Activated naive CD8-positive, alpha-beta T cell (primary cell): ENCODE data around the gene MRPL38.

Source experiments
- H3K27ac Mint-ChIP-seq: one replicate; pipeline ENCODE4 v1.8.0; 2021; ENCODE audit warnings: mixed read lengths
- H3K27me3 Mint-ChIP-seq: one replicate; pipeline ENCODE4 v1.8.0; 2021; ENCODE audit warnings: mixed read lengths
- H3K36me3 Mint-ChIP-seq: one replicate; pipeline ENCODE4 v1.8.0; 2021; ENCODE audit warnings: mixed read lengths
- H3K4me1 Mint-ChIP-seq: one replicate; pipeline ENCODE4 v1.8.0; 2021; ENCODE audit warnings: low read depth, mixed read lengths
- H3K4me3 Mint-ChIP-seq: one replicate; pipeline ENCODE4 v1.8.0; 2021; ENCODE audit warnings: mild to moderate bottlenecking, mixed read lengths
- H3K9me3 Mint-ChIP-seq: one replicate; pipeline ENCODE4 v1.8.0; 2021; ENCODE audit warnings: low read depth, mixed read lengths

Gene MRPL38

GRCh38 chr17:75925103-75925502, 20.4 kb upstream of the MRPL38 start:
- Mint-ChIP-seq H3K36me3 (no peaks in the 10 kb centered on the region), H3K27me3 (no peaks in the 10 kb centered on the region), H3K27ac (no peak overlapping the region), H3K4me1 (no peaks in the 10 kb centered on the region), H3K4me3 (no peak overlapping the region), H3K9me3 (no peaks in the 10 kb centered on the region)

- H3K27ac Mint-ChIP-seq = no peak overlapping the region
Measured at GRCh38 chr17:75922963-75923874, 18.5 kb upstream of the MRPL38 start.

GRCh38 chr17:75922173-75922961, 17.7 kb upstream of the MRPL38 start:
- H3K36me3 Mint-ChIP-seq = no peaks in the 10 kb centered on the region
- H3K27me3 Mint-ChIP-seq = no peaks in the 10 kb centered on the region
- H3K27ac Mint-ChIP-seq = no peak overlapping the region
- no peak overlapping the region for H3K4me3 Mint-ChIP-seq
- H3K9me3 Mint-ChIP-seq = no peaks in the 10 kb centered on the region
- no peaks in the 10 kb centered on the region for H3K4me1 Mint-ChIP-seq

More at GRCh38 chr17:75922963-75923874, 18.5 kb upstream of the MRPL38 start:
- H3K9me3 Mint-ChIP-seq = no peaks in the 10 kb centered on the region
- no peaks in the 10 kb centered on the region for H3K27me3 Mint-ChIP-seq
- H3K4me3 Mint-ChIP-seq = no peak overlapping the region
- H3K4me1 Mint-ChIP-seq = no peaks in the 10 kb centered on the region
- no peaks in the 10 kb centered on the region for H3K36me3 Mint-ChIP-seq

GRCh38 chr17:75921596-75921995, 16.9 kb upstream of the MRPL38 start:
- Mint-ChIP-seq H3K27ac (no peak overlapping the region), H3K4me1 (no peaks in the 10 kb centered on the region), H3K9me3 (no peaks in the 10 kb centered on the region), H3K4me3 (no peak overlapping the region), H3K36me3 (no peaks in the 10 kb centered on the region), H3K27me3 (no peaks in the 10 kb centered on the region)

GRCh38 chr17:75920045-75920560, 15.4 kb upstream of the MRPL38 start:
- Mint-ChIP-seq H3K27ac (no peak overlapping the region), H3K9me3 (no peaks in the 10 kb centered on the region), H3K4me3 (no peak overlapping the region), H3K4me1 (no peaks in the 10 kb centered on the region), H3K36me3 (no peaks in the 10 kb centered on the region), H3K27me3 (no peaks in the 10 kb centered on the region)

GRCh38 chr17:75919611-75920010, 14.9 kb upstream of the MRPL38 start:
- H3K27me3 Mint-ChIP-seq = no peaks in the 10 kb centered on the region
- H3K27ac Mint-ChIP-seq = no peak overlapping the region
- no peaks in the 10 kb centered on the region for H3K9me3 Mint-ChIP-seq
- H3K4me3 Mint-ChIP-seq = no peak overlapping the region
- no peaks in the 10 kb centered on the region for H3K4me1 Mint-ChIP-seq
- no peaks in the 10 kb centered on the region for H3K36me3 Mint-ChIP-seq

GRCh38 chr17:75917917-75918445, 13.3 kb upstream of the MRPL38 start:
- no peak overlapping the region for H3K4me3 Mint-ChIP-seq
- no peak overlapping the region for H3K27ac Mint-ChIP-seq
- H3K27me3 Mint-ChIP-seq = no peaks in the 10 kb centered on the region
- H3K4me1 Mint-ChIP-seq = no peaks in the 10 kb centered on the region
- H3K36me3 Mint-ChIP-seq = no peaks in the 10 kb centered on the region
- H3K9me3 Mint-ChIP-seq = no peaks in the 10 kb centered on the region

GRCh38 chr17:75917141-75917916, 12.6 kb upstream of the MRPL38 start:
- Mint-ChIP-seq H3K27ac (no peak overlapping the region), H3K4me3 (no peak overlapping the region), H3K9me3 (no peaks in the 10 kb centered on the region), H3K36me3 (no peaks in the 10 kb centered on the region), H3K4me1 (no peaks in the 10 kb centered on the region), H3K27me3 (no peaks in the 10 kb centered on the region)

- Mint-ChIP-seq H3K27me3 (no peaks in the 10 kb centered on the region), H3K4me1 (no peaks in the 10 kb centered on the region), H3K27ac (no peak overlapping the region), H3K4me3 (no peak overlapping the region), H3K36me3 (no peaks in the 10 kb centered on the region), H3K9me3 (no peaks in the 10 kb centered on the region)
Measured at GRCh38 chr17:75915268-75915667, 10.6 kb upstream of the MRPL38 start.

- Mint-ChIP-seq H3K4me3 (no peak overlapping the region), H3K36me3 (no peaks in the 10 kb centered on the region), H3K27me3 (no peaks in the 10 kb centered on the region), H3K4me1 (peaks cover 3% of the 10 kb centered on the region), H3K27ac (no peak overlapping the region), H3K9me3 (no peaks in the 10 kb centered on the region)
Measured at GRCh38 chr17:75914643-75915267, 10.1 kb upstream of the MRPL38 start.

GRCh38 chr17:75913537-75914210, 9.0 kb upstream of the MRPL38 start:
- peaks cover 8% of the 10 kb centered on the region for H3K4me1 Mint-ChIP-seq
- no peaks in the 10 kb centered on the region for H3K9me3 Mint-ChIP-seq
- no peaks in the 10 kb centered on the region for H3K27me3 Mint-ChIP-seq
- H3K36me3 Mint-ChIP-seq = no peaks in the 10 kb centered on the region
- no peak overlapping the region for H3K4me3 Mint-ChIP-seq
- no peak overlapping the region for H3K27ac Mint-ChIP-seq

GRCh38 chr17:75910699-75911098, 6.0 kb upstream of the MRPL38 start:
- Mint-ChIP-seq H3K9me3 (no peaks in the 10 kb centered on the region), H3K4me3 (no peak overlapping the region), H3K36me3 (no peaks in the 10 kb centered on the region), H3K27me3 (no peaks in the 10 kb centered on the region), H3K27ac (no peak overlapping the region), H3K4me1 (peaks cover 15% of the 10 kb centered on the region)

- Mint-ChIP-seq H3K36me3 (no peaks in the 10 kb centered on the region), H3K9me3 (no peaks in the 10 kb centered on the region), H3K27me3 (no peaks in the 10 kb centered on the region), H3K4me3 (no peak overlapping the region), H3K4me1 (peaks cover 18% of the 10 kb centered on the region), H3K27ac (peak overlapping the region; percentile 50)
Measured at GRCh38 chr17:75909812-75910274, 5.2 kb upstream of the MRPL38 start.
